DMS153 (cell line): ENCODE results near the gene SLC46A1.

ENCODE experiments used
- DNase-seq: peaks from one replicate; lab custom pipeline; 2025; lab: John Stamatoyannopoulos, UW

Gene SLC46A1

GRCh38 chr17:28404007-28404406 lies 2.0 kb downstream of the SLC46A1 start:
- DNase-seq: no peak

- DNase-seq: no peak
Measured at GRCh38 chr17:28402844-28403243, 3.2 kb downstream of the SLC46A1 start.

DNA sequence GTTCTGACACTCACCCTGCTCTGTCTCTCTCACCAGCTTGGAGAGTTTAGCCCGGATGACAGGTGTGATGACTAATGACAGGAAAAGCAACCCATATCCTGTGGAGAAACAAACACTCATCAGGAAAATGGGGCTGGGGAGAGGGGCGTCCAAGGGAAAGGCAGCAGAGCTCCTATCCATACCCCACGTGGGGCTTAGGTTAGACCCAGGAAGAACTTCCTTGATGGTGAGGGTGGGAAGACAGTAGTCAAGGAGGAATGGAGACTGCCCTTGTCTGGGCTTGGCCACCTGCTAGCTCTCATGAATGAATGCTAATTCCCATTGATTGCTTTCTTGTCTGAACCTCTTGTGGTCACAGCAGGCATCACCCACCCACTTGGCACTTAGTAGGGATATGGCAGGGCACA lies 3.8 kb downstream of the SLC46A1 start:
- DNase-seq: no peak

DNA sequence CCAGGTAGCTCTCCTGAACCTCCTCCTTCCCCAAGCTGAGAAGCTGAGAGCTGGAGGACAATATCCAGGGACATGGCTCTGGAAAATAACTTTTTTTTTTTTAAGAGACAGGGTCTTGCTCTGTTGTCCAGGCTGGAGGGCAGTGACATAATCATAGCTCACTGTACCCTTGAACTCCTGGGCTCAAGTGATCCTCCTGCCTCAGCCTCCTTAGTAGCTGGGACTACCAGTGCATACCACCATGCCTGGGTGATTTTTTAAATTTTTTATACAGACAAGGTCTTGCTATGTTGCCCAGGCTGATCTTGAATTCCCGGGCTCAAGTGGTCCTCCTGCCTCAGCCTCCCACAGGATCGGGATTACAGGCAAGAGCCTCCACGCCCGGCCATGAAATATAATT lies 6.2 kb downstream of the SLC46A1 start:
- DNase-seq: no peak

GRCh38 chr17:28398280-28398981 lies 7.6 kb downstream of the SLC46A1 start:
- DNase-seq: no peak

GRCh38 chr17:28397687-28398279 lies 8.2 kb downstream of the SLC46A1 start:
- no peak for DNase-seq

DNA sequence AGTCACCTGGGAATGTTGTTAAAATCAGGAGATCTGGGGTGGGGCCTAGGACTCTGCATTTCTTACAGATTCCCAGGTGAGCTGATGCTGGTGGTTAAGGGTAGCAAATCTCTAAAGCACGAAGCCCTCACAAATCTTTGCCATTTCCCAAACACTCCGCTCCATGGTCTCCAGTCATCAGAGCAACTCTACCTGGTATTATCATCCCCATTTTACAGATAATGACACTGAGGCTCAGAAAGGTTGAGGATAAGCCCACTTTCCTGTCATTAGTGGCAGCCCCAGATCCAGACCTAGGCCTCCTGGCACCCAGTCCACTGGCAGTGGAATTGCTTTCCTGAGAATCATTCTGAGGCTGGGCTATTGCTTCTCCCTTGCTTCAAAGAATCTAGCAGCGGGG lies 8.7 kb downstream of the SLC46A1 start:
- no peak for DNase-seq

GRCh38 chr17:28396635-28397239 lies 9.3 kb downstream of the SLC46A1 start:
- no peak for DNase-seq

DNA sequence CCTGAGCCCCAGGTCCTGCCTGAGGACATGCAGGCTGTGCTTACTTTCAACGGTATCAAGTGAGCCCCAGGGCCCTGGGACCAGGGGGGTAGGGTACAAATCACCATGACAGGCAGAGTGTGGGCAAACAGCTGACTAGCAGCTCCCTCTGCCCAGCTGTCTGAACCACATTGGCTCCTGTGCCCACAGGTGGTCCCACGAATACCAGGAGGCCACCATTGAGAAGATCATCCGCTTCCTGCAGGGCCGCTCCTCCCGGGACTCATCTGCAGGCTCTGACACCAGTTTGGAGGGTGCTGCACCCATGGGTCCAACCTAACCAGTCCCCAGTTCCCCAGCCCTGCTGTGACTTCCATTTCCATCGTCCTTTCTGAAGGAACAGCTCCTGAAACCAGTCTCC lies 10.0 kb downstream of the SLC46A1 start:
- no peak for DNase-seq

DNA sequence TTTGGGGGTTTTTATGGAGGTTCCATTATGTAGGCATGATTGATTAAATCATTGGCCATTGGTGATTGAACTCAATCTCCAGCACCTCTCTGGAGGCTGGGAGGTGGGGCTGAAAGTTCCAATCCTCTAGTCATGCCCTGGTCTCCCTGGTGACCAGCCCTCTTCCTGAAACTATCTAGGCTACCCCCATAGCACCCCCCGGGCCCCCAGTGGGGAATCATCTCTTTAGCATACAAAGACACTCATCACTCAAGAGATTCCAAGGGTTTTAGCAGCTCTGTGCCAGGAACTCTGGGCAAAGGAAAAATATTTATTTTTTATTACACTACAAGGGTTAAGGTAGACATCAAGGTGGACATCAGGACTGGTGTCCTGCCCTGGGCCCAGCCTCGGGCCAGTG lies 10.6 kb downstream of the SLC46A1 start:
- DNase-seq: no peak

GRCh38 chr17:28394337-28395116 lies 11.5 kb downstream of the SLC46A1 start:
- no peak for DNase-seq

GRCh38 chr17:28392491-28392890 lies 13.5 kb downstream of the SLC46A1 start:
- no peak for DNase-seq

DNA sequence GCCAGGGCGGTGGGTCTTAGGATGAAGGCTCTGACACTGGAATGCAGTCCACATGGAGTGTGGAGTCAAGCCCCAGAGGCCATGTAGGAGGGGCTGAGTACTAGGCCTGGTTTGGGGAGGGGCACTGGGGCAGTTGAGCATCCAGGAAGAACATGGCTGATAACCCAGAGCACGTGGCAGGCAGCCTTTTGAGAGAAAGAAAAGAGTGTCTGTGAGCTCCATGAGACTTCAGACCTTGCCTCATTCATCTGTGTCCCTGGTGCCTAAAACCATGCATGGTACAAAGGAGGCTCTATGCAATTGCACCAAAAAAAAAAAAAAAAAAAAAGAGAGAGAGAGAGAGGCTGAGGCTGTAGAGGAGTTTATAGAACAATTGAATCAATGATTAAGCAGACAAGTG lies 14.6 kb downstream of the SLC46A1 start:
- DNase-seq: no peak

DNA sequence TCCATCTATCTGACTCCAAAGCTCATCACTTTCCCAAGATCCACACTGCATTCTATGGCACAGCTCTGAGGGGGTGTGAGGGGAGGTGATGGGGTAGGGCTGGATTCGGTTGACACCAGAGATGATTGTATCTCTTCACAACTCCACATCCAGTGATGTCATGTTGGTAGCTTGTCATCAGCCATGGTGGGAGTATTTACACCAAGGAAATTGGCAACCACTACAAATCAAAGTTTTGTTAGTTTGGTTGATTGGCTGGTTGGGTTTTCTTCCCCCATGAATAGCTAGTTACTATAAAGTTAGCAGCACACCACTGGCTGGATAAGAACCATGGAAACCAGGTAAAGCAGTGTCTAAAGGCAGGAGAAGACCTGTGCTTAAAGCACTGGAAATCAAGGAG lies 15.0 kb downstream of the SLC46A1 start:
- no peak for DNase-seq

GRCh38 chr17:28390563-28390962 lies 15.4 kb downstream of the SLC46A1 start:
- no peak for DNase-seq

DNA sequence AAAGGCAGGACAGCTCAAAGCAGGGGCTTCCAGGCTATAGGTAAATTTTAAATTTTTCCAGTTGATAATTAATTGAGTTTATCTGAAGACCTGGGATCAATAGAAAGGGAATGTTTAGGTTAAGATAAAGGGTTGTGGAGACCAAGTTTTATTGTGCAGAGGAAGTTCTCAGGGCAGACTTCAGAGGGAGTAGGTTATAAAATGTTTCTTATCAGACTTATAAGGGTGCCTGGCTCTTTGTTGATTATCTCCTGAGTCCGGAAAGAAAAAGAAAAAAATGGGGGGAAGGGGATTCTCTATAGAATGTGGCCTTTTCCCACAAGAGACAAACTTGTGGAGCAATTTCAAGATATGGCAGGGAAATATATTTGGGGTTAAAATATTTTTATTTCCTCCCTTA lies 15.9 kb downstream of the SLC46A1 start:
- no peak for DNase-seq

DNA sequence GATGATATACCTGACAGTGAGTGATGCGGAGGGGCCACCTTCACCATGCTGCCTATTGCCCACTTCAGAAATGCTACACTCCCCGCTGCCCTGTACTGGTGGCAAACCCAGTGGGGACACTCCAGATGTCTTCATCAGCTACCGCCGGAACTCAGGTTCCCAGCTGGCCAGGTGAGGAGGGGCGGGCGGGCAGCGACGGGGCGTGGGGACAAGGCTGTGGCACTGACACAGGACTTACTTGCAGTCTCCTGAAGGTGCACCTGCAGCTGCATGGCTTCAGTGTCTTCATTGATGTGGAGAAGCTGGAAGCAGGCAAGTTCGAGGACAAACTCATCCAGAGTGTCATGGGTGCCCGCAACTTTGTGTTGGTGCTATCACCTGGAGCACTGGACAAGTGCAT lies 17.9 kb downstream of the SLC46A1 start:
- no peak for DNase-seq

DNA sequence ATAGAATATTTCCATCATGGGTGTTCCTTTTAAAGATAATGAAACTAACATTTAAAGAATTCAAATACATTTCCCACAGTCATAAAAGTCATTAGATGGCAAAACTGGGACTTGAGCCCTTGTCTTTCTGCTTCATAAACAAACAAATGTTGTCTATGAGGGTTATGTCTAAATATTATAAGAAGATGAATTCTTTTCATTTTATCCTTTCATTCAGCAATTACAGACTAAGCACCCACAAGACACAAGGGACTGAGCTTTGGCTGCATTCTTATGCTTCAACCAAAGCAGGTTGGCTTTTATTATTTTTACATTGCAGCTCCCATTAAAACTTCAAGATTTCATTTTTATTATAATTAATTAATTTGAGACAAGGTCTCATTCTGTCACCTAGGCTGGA lies 19.6 kb downstream of the SLC46A1 start:
- DNase-seq: no peak

DNA sequence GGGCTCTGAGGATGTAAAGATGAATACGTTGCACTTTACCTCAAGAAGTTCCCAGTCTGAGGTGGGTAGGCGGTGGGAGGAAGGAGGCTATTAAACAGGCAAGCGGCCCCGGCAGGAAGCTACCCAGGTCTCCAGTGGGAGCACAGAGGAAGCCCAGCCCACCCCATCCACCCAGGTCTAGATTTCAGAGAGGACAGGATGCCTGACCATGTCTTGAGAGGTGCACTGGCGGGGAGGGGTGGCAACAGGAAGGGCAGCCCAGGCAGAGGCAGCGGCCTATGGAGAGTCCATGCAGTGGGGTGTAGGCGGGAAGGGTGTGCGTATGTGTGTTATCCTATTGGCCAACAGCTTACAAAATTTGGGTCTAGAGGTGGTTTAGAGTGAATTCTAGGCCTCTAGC lies 20.6 kb downstream of the SLC46A1 start:
- DNase-seq: no peak

GRCh38 chr17:28385037-28385400 lies 21.0 kb downstream of the SLC46A1 start:
- DNase-seq: no peak

- DNase-seq: peak; percentile 77
Measured at GRCh38 chr17:28384281-28385036, 21.6 kb downstream of the SLC46A1 start.

DNA sequence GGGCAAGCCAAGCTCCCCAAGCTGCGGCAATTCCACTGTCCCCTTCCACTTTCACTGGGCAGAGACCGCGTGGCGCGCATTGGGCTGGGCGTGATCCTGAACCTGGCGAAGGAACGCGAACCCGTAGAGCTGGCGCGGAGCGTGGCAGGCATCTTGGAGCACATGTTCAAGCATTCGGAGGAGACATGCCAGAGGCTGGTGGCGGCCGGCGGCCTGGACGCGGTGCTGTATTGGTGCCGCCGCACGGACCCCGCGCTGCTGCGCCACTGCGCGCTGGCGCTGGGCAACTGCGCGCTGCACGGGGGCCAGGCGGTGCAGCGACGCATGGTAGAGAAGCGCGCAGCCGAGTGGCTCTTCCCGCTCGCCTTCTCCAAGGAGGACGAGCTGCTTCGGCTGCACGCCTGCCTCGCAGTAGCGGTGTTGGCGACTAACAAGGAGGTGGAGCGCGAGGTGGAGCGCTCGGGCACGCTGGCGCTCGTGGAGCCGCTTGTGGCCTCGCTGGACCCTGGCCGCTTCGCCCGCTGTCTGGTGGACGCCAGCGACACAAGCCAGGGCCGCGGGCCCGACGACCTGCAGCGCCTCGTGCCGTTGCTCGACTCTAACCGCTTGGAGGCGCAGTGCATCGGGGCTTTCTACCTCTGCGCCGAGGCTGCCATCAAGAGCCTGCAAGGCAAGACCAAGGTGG lies 24.7 kb downstream of the SLC46A1 start:
- DNase-seq: no peak
